ENCODE measurements around the gene ANXA7.
A peak's percentile ranks its signal among the peaks of the same experiment; 100 is the strongest.

The ANXA7 gene

GRCh38 chr10:73413528-73414229, at the start of gene ANXA7:
TSS of gene ANXA7 (minus strand) at chr10:73414058. CDS start at chr10:73400856, 13,202 bp downstream.
- peak; percentile 80 for DNase-seq (ENCODE audit: low spot score)

- no peak for DNase-seq (ENCODE audit: low spot score)
Observed at GRCh38 chr10:73460897-73461296, 47.0 kb upstream of the ANXA7 start.

- DNase-seq (ENCODE audit: low spot score) = no peak
Observed at GRCh38 chr10:73459683-73460314, 45.9 kb upstream of the ANXA7 start.

- no peak for DNase-seq (ENCODE audit: low spot score)
Observed at GRCh38 chr10:73456187-73456890, 42.5 kb upstream of the ANXA7 start.

GRCh38 chr10:73449113-73449512, 35.3 kb upstream of the ANXA7 start:
- DNase-seq (ENCODE audit: low spot score) = no peak

GRCh38 chr10:73448384-73448783, 34.5 kb upstream of the ANXA7 start:
- DNase-seq (ENCODE audit: low spot score) = no peak

GRCh38 chr10:73446926-73447325, 33.1 kb upstream of the ANXA7 start:
- DNase-seq (ENCODE audit: low spot score) = no peak

GRCh38 chr10:73444457-73444856, 30.6 kb upstream of the ANXA7 start:
- no peak for DNase-seq (ENCODE audit: low spot score)

GRCh38 chr10:73439605-73440312, 25.9 kb upstream of the ANXA7 start:
- peak; percentile 13 for DNase-seq (ENCODE audit: low spot score)

- DNase-seq (ENCODE audit: low spot score) = no peak
Observed at GRCh38 chr10:73439055-73439454, 25.2 kb upstream of the ANXA7 start.

GRCh38 chr10:73433538-73433867, 19.6 kb upstream of the ANXA7 start, which contains the start of gene MSS51:
TSS of gene MSS51 (minus strand) at chr10:73433561. CDS start at chr10:73428284, 5,277 bp downstream.
- DNase-seq (ENCODE audit: low spot score) = no peak

- DNase-seq (ENCODE audit: low spot score) = no peak
Observed at GRCh38 chr10:73432646-73433537, 19.0 kb upstream of the ANXA7 start.

GRCh38 chr10:73426318-73426717, 12.5 kb upstream of the ANXA7 start:
- DNase-seq (ENCODE audit: low spot score) = no peak

- no peak for DNase-seq (ENCODE audit: low spot score)
Observed at GRCh38 chr10:73424478-73424877, 10.6 kb upstream of the ANXA7 start.

- DNase-seq (ENCODE audit: low spot score) = no peak
Observed at GRCh38 chr10:73423309-73423708, 9.5 kb upstream of the ANXA7 start.

GRCh38 chr10:73416571-73416970, 2.7 kb upstream of the ANXA7 start:
- no peak for DNase-seq (ENCODE audit: low spot score)

- DNase-seq (ENCODE audit: low spot score) = no peak
Observed at GRCh38 chr10:73414230-73414945, 530 bp upstream of the ANXA7 start.

- peak; percentile 3 for DNase-seq (ENCODE audit: low spot score)
Observed at GRCh38 chr10:73413108-73413527, 740 bp downstream of the ANXA7 start.

GRCh38 chr10:73410897-73411296, 3.0 kb downstream of the ANXA7 start:
- no peak for DNase-seq (ENCODE audit: low spot score)

GRCh38 chr10:73408978-73409521, 4.8 kb downstream of the ANXA7 start:
- no peak for DNase-seq (ENCODE audit: low spot score)

- no peak for DNase-seq (ENCODE audit: low spot score)
Observed at GRCh38 chr10:73408061-73408460, 5.8 kb downstream of the ANXA7 start.
